OCI-LY7 (cell line): ENCODE measurements around the gene NBPF4.
"Not testable (repeated sequence)": the region's sequence is repeated elsewhere in the genome, so short reads cannot be mapped to it uniquely, and the experiment has no call there.

Experiments used
- EZH2phosphoT487 ChIP-seq: fragments of 200-600 bp; sonication (generic); IDR thresholded peaks from 2 replicates; pipeline ENCODE4 v1.6.1; 2018; ENCODE audit warnings: low read depth, borderline replicate concordance, mild to moderate bottlenecking, mixed run types, antibody characterized with exemption, low read length, moderate library complexity, mixed read lengths
- TF ChIP-seq, protein P1 (sequence below): fragments of 200-600 bp; sonication (generic); conservative IDR thresholded peaks from 2 replicates; pipeline ENCODE4 v1.5.1; 2014; ENCODE audit warnings: mild to moderate bottlenecking, antibody characterized with exemption, low read length, moderate library complexity, mixed read lengths

DNA sequence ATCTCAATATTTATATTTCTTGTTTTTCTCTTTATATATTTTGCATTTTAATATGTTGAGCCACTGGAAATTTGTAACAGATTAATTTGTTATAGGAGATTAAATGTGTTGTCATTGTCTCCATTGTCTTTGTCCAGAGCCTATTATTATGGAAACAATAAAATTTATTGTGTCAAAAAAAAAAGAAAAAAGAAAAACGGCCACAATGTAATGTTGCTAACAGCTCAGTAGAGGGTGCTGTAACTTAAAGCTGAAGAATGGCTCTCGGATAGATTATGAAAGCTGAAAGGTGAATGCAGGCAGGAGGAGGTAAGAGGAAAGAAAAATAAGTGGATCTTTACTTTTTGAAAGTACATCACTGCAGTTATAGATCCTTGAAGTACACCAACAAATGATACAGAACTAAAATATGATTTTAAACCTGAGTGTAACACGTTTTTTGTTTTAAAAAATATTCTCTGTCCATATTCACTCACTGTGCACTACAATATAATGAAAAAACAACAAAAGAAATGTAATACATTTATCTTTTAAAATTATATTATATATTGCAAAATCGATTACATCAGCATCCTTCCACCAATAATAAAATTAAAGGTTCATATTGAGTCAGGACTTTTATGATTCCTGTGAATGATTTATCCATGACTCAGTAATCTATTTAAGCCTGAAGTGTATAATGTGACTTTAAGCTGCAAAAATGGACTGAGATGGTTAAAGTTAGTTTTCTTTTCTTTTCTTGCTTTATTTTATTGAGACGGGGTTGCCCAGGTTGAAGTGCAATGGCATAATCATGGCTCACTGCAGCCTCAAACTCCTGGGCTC, 29.0 kb downstream of the NBPF4 start:
- TF ChIP-seq, protein P1, sequence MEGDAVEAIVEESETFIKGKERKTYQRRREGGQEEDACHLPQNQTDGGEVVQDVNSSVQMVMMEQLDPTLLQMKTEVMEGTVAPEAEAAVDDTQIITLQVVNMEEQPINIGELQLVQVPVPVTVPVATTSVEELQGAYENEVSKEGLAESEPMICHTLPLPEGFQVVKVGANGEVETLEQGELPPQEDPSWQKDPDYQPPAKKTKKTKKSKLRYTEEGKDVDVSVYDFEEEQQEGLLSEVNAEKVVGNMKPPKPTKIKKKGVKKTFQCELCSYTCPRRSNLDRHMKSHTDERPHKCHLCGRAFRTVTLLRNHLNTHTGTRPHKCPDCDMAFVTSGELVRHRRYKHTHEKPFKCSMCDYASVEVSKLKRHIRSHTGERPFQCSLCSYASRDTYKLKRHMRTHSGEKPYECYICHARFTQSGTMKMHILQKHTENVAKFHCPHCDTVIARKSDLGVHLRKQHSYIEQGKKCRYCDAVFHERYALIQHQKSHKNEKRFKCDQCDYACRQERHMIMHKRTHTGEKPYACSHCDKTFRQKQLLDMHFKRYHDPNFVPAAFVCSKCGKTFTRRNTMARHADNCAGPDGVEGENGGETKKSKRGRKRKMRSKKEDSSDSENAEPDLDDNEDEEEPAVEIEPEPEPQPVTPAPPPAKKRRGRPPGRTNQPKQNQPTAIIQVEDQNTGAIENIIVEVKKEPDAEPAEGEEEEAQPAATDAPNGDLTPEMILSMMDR: peak; percentile 77
- TF ChIP-seq EZH2phosphoT487: not testable (repeated sequence)
